ENCODE measurements around the gene CP.

GRCh38 chr3:149195221-149195620 is 26.4 kb downstream of the CP start:
- TF ChIP-seq CTCF (IDR thresholded peaks at IDR 0.05) (no peak), POLR2A (IDR thresholded peaks at IDR 0.05) (no peak)

All from lower leg skin (tissue), 3 donors.